K562 (cell line): ENCODE results near the gene CAB39. TPM values are rescaled to one million over a fixed set of nuclear protein-coding genes. Genes with fewer than 3 reads are reported as not detected.

Experiments used
- ATAC-seq: fragments of 200-7000 bp; cut with Tn5 transposase; 3 replicates; pipeline ENCODE4 v1.9.1; 2020; ENCODE audit warnings: moderate library complexity
- BruUV-seq: library from RNA; stranded (reverse); fragments of 400-500 nt; replicated peaks from 2 replicates; lab custom pipeline; 2021; lab: Mats Ljungman, UMichigan
- CTCF ChIA-PET: fragments of 300-600 bp; formaldehyde crosslinking; extraction: SDS; loops from one replicate; lab custom pipeline; 2021; ENCODE audit warnings: low intra/inter-chr PET ratio; lab: Yijun Ruan, JAX
- POLR2A ChIA-PET: fragments of 300-600, 350-650 bp; sonication (Branson Sonifier 250); formaldehyde crosslinking; extraction: SDS; loops from one replicate; lab custom pipeline; 2021; ENCODE audit warnings: antibody characterized with exemption, inconsistent platforms; lab: Yijun Ruan, JAX
- DNase-seq, 4 experiments: peaks; one replicate each; pipeline versions ENCODE4 v3.0.0 to v3.0.0-alpha.2; 2011 to 2018; ENCODE audit warnings: low spot score in 3 of 4, mixed read lengths in 3 of 4; ENCODE audit errors: extremely low read depth in 1 of 4
- FAIRE-seq: peaks from 2 replicates; lab custom pipeline; 2011; peaks lifted over from hg19 to GRCh38; lab: Jason Lieb, UNC
- H2AFZ ChIP-seq: 2 replicates; pipeline ENCODE4 v1.6.0; 2011; ENCODE audit warnings: low read depth, low read length, control low read depth, inconsistent platforms
- H3K27ac ChIP-seq: fragments of 200-600 bp; 3 replicates; pipeline ENCODE4 v1.8.0; 2011; ENCODE audit warnings: low read depth, mild to moderate bottlenecking, control low read depth, inconsistent platforms, low read length, moderate library complexity, mixed read lengths; ENCODE audit errors: extremely low read depth
- H3K27me3 ChIP-seq, 2 experiments: fragments of 300-600 bp in 1 of 2; 2 replicates in 1 of 2; 3 replicates in 1 of 2; pipeline versions ENCODE4 v1.6.0 to v1.8.0; 2011; ENCODE audit warnings: inconsistent platforms in 2 of 2, low read length in 2 of 2, mild to moderate bottlenecking in 1 of 2, mixed read lengths in 1 of 2, moderate library complexity in 1 of 2; ENCODE audit not compliant: control insufficient read depth in 2 of 2, insufficient read depth in 2 of 2
- H3K36me3 ChIP-seq: fragments of 300-600 bp; 3 replicates; pipeline ENCODE4 v1.8.0; 2011; ENCODE audit warnings: mild to moderate bottlenecking, low read length, inconsistent platforms; ENCODE audit not compliant: control insufficient read depth, insufficient read depth
- H3K4me1 ChIP-seq, 2 experiments: fragments of 200-600 bp in 1 of 2; replicated peaks in 1 of 2; 2 replicates in 1 of 2; 3 replicates in 1 of 2; pipeline versions ENCODE4 v1.5.1 to v1.8.0; 2011; ENCODE audit warnings: inconsistent platforms in 2 of 2, low read length in 2 of 2, mild to moderate bottlenecking in 1 of 2, mixed read lengths in 1 of 2, moderate library complexity in 1 of 2; ENCODE audit not compliant: control insufficient read depth in 2 of 2, insufficient read depth in 2 of 2
- H3K4me2 ChIP-seq: 2 replicates; pipeline ENCODE4 v1.6.1; 2011; ENCODE audit warnings: low read length, control low read depth, inconsistent platforms, mixed read lengths; ENCODE audit not compliant: insufficient read depth
- H3K4me3 ChIP-seq: fragments of 200-600 bp; sonication (generic), shearing (Covaris generic); 2 replicates; pipeline ENCODE4 v1.5.1; 2016; ENCODE audit warnings: control low read depth, inconsistent platforms
- H3K79me2 ChIP-seq: fragments of 200-600 bp; 3 replicates; pipeline ENCODE4 v1.8.0; 2011; ENCODE audit warnings: low read length, inconsistent platforms; ENCODE audit not compliant: control insufficient read depth, insufficient read depth
- H3K9ac ChIP-seq, 2 experiments: 2 replicates each; pipeline versions ENCODE4 v1.6.0 to v1.6.1; 2011; ENCODE audit warnings: low read depth in 2 of 2, low read length in 2 of 2, control low read depth in 1 of 2, inconsistent platforms in 1 of 2, mild to moderate bottlenecking in 1 of 2, mixed read lengths in 1 of 2; ENCODE audit not compliant: insufficient read depth in 1 of 2
- H3K9me1 ChIP-seq: one replicate; pipeline ENCODE4 v1.6.0; 2011; ENCODE audit warnings: inconsistent platforms, mild to moderate bottlenecking, low read length, moderate library complexity; ENCODE audit not compliant: control insufficient read depth, insufficient read depth
- H3K9me3 ChIP-seq: replicated peaks from 2 replicates; pipeline ENCODE4 v1.5.1; 2011; ENCODE audit warnings: low read depth, low read length, inconsistent platforms; ENCODE audit not compliant: control insufficient read depth, insufficient read depth
- H4K20me1 ChIP-seq: replicated peaks from 2 replicates; pipeline ENCODE4 v1.6.1; 2011; ENCODE audit warnings: low read length, inconsistent platforms, mixed read lengths; ENCODE audit not compliant: control insufficient read depth, insufficient read depth
- ARID1B ChIP-seq: fragments of 450-650 bp; IDR thresholded peaks from 2 replicates; pipeline ENCODE4 v1.6.1; 2016; ENCODE audit warnings: antibody characterized with exemption, mild to moderate bottlenecking, inconsistent platforms
- CLOCK ChIP-seq: fragments of 250-450 bp; sonication (Bioruptor Pico); IDR thresholded peaks from 2 replicates; pipeline ENCODE4 v1.4.0; 2020; ENCODE audit warnings: mild to moderate bottlenecking, moderate library complexity, borderline replicate concordance
- FUS ChIP-seq: fragments of 200-400 bp; formaldehyde crosslinking; optimal IDR thresholded peaks from 2 replicates; pipeline ENCODE3; 2017; ENCODE audit warnings: low read depth, low read length
- MXI1 ChIP-seq: IDR thresholded peaks from 2 replicates; pipeline ENCODE4 v1.6.1; 2011; ENCODE audit warnings: low read depth, mild to moderate bottlenecking, improper control_type of control experiment, low read length
- XRCC4 ChIP-seq: IDR thresholded peaks from one replicate; pipeline ENCODE4 v1.6.1; 2011; ENCODE audit not compliant: insufficient read depth, insufficient read length; ENCODE audit errors: extremely low read depth
- ZNF124 ChIP-seq: sonication (generic); formaldehyde crosslinking; IDR thresholded peaks from 2 replicates; pipeline ENCODE4 v1.8.1; 2022; ENCODE audit warnings: missing genetic modification reagents
- ZNF133 ChIP-seq: fragments of 250-450 bp; sonication (Bioruptor Pico); IDR thresholded peaks from 2 replicates; pipeline ENCODE4 v1.4.0; 2020; ENCODE audit warnings: mild to moderate bottlenecking
- ZNF41 ChIP-seq: fragments of 250-450 bp; sonication (Bioruptor Pico); conservative IDR thresholded peaks from 2 replicates; pipeline ENCODE4 v1.4.0; 2020; ENCODE audit warnings: mild to moderate bottlenecking
- ZNF436 ChIP-seq: fragments of 250-450, 450-650 bp; sonication (Bioruptor Pico); formaldehyde crosslinking; IDR thresholded peaks from 2 replicates; pipeline ENCODE4 v1.7.0; 2020; ENCODE audit warnings: mild to moderate bottlenecking
- WGBS: fragments of 100-300 bp; shearing (Covaris generic); methylation state at CpG from one replicate; pipeline ENCODE4 v1.1.6; 2016; ENCODE audit warnings: low coverage, mixed read lengths; ENCODE audit not compliant: insufficient coverage; ENCODE audit errors: missing lambda C conversion rate; 5-methylcytosine and 5-hydroxymethylcytosine counted together
- in situ Hi-C: fragments of 300-500 bp; cut with MboI; formaldehyde crosslinking; loops from 4 replicates; pipeline ENCODE4 v1.15.0; 2018; ENCODE audit warnings: inconsistent platforms, mixed read lengths
- intact Hi-C: fragments of 100-400 bp; cut with micrococcal nuclease; formaldehyde crosslinking; loops from 2 replicates; pipeline ENCODE4 v1.14.2; 2022
- polyA plus RNA-seq, 8 experiments: library from polyadenylated mRNA; depleted of rRNA in 4 of 8; stranded (reverse) in 5 of 8; unstranded in 3 of 8; fragments of >200 nt; fragmentation: Nextera tagmentation in 2 of 8; fragmentation: Illumina TruSeq in 1 of 8; extraction: Ambion mirVana in 2 of 8; extraction: Trizol in 1 of 8; gene quantifications; 2 replicates each; pipeline versions ENCODE4 v1.2.1 to v1.2.3, GENCODE V29; 2011 to 2014; ENCODE audit warnings: inconsistent platforms in 1 of 8, missing spikeins in 1 of 8
- total RNA-seq, 7 experiments: library from RNA; depleted of rRNA in 6 of 7; stranded (reverse); fragments of >200 nt in 6 of 7; fragmentation: Illumina TruSeq in 2 of 7; extraction: Trizol in 2 of 7; gene quantifications; 2 replicates each; pipeline versions ENCODE4 v1.2.1 to v1.2.3, GENCODE V29; 2011 to 2021; ENCODE audit warnings: low replicate concordance in 1 of 7

CAB39 gene
- total and polyA plus RNA-seq, 9 of the 15 experiments (the other 6 are each of a cell fraction or from before 2014, with no cell fraction given) = 27.2 to 94.4 (median 70.1) TPM

GRCh38 chr2:230751062-230751461 lies 38.4 kb downstream of the CAB39 start:
- no peak for ATAC-seq
- POLR2A ChIA-PET = no interaction called here
- H3K4me3 ChIP-seq = no peak overlapping the region
- H4K20me1 ChIP-seq = peaks cover 6% of the 10 kb centered on the region; the same call in 1 of the 2 replicates
- no peak for TF ChIP-seq FUS
- H3K9ac ChIP-seq = no peak overlapping the region
- peaks cover 46% of the 10 kb centered on the region for H3K36me3 ChIP-seq
- CTCF ChIA-PET = no interaction called here
- H3K27ac ChIP-seq = no peak overlapping the region
- H3K9me1 ChIP-seq = no peaks in the 10 kb centered on the region
- intact Hi-C loops = no loop called here
- H3K79me2 ChIP-seq = peaks cover 99% of the 10 kb centered on the region
- H3K27me3 ChIP-seq = no peaks in the 10 kb centered on the region
- no peak overlapping the region for H3K4me2 ChIP-seq
- no peak overlapping the region for H2AFZ ChIP-seq
- BruUV-seq = no TSS peak
- peaks cover 0 to 14% of the 10 kb centered on the region in 2 experiments; a peak in 2 of 5 replicates for H3K4me1 ChIP-seq
- no peaks in the 10 kb centered on the region for H3K9me3 ChIP-seq
- peak; percentile 54 for FAIRE-seq
- 93% methylated on average over 3 of the region's 3 CpGs for WGBS
- in situ Hi-C loops = no loop called here
- DNase-seq = no peak

- ChIA-PET CTCF (no interaction called here), POLR2A (no interaction called here)
- H3K79me2 ChIP-seq = peaks cover 98% of the 10 kb centered on the region
- DNase-seq = no peak
- no peaks in the 10 kb centered on the region for H3K9me3 ChIP-seq
- no peak overlapping the region for H3K4me2 ChIP-seq
- 60% methylated on average over 1 of the region's 4 CpGs for WGBS
- TF ChIP-seq ZNF124 (no peak), CLOCK (CRISPR knock-in tag) (no peak), XRCC4 (no peak), ARID1B (no peak), ZNF133 (CRISPR knock-in tag) (no peak), ZNF436 (no peak), ZNF41 (CRISPR knock-in tag) (no peak), MXI1 (no peak)
- TF ChIP-seq, all 486 proteins: peak for 0
- intact Hi-C loops = no loop called here
- in situ Hi-C loops = no loop called here
- Histone ChIP-seq H3K4me1 (peaks cover 0 to 16% of the 10 kb centered on the region in 2 experiments; a peak in 4 of 5 replicates), H3K4me3 (no peak overlapping the region), H3K9ac (no peak overlapping the region), H3K27ac (no peak overlapping the region), H2AFZ (no peak overlapping the region), H3K9me1 (no peaks in the 10 kb centered on the region), H4K20me1 (peaks cover 18% of the 10 kb centered on the region), H3K36me3 (peaks cover 28% of the 10 kb centered on the region), H3K27me3 (no peaks in the 10 kb centered on the region)
- no TSS peak for BruUV-seq
- ATAC-seq = no peak
- FAIRE-seq = no peak
Measured at GRCh38 chr2:230754200-230754599, 41.6 kb downstream of the CAB39 start.
